ENCODE results near the gene TDRD7. TPM values are rescaled to one million over a fixed set of nuclear protein-coding genes. Genes with fewer than 3 reads are reported as not detected.

The TDRD7 gene
- 4.6 TPM for total RNA-seq

DNA sequence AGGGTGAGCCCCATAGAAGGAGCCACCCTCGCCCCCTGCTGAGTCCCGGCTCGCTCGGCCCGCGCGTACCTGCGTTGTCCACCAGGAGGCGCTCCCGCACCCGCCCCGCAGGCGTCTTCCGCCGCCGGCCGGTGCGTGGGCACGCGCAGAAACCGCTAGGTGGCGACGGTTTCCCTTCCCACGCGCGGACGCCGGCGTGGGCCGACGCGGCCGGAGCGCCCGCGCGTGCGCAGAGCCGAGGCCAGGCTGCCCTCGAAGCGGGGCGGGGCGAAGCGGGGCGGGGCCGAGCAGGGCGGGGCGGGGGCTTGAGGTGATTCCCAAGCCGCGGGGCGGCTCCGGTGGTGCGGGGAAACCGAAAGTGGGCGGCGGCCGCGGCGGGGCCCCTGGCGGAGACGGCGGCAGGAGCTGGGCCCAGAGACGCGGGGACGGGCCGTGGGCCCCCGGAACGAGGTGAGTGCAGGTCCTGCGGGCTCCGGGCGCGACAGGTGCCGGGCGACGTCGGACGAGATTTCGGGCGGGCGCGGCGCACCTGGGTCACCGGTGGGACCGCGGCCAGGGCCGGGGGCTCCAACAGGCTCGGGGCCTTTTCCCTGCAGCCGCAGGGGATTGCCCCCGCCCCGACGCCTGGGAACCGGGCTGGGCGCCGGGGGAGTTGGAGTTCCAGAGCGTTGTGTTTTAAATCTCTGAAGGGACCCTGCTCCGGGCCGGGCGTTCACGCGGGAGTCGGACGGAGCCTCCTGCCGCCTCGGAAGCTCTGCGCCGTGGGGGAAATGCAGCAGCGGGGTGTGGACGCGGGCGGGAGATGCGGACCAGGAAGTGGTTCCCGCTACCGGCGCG, at the start of gene TDRD7:
Gene TDRD7, plus strand, starts transcription at position 308 of the 837 bp plus-strand sequence. CDS start 16,370 bp downstream, outside the sequence.
- DNase-seq = peak; percentile 44

DNA sequence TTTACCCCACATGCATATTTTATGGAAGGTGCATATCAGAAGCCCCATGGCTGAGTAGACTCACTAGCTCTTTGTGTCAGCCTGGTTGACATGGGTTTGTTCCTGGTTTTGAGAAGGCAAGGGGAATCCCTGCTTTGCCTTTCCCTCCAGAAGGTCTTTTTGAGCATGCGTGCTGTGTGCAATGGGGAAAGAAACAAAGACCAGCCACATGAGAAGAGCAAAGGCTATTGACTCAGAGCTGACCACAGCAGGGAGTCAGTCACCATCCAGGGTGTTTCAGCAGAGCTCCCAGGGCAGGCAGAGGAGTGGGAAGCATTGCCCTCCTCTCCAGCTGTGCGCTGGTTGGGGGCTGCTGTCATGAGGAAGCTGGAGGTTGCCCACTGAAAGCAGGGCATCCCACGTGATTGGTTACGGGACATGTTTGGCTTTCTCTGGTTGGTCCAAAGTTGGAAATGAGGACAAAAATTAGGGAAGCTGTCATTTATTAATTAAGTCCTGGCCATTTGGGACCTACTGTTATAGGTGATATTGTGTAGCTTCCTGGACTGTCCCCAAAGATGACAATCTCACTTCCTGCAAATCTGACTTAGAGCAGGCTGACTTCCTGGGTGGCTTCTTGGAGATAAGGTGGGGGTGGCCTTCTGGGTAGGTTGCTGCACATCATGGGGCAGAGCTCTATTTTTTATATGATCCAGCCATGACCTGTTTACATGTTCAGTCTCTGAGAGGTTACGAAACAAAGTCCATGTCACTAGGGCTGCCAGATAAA, 48.9 kb upstream of the TDRD7 start:
- no peak for DNase-seq

DNA sequence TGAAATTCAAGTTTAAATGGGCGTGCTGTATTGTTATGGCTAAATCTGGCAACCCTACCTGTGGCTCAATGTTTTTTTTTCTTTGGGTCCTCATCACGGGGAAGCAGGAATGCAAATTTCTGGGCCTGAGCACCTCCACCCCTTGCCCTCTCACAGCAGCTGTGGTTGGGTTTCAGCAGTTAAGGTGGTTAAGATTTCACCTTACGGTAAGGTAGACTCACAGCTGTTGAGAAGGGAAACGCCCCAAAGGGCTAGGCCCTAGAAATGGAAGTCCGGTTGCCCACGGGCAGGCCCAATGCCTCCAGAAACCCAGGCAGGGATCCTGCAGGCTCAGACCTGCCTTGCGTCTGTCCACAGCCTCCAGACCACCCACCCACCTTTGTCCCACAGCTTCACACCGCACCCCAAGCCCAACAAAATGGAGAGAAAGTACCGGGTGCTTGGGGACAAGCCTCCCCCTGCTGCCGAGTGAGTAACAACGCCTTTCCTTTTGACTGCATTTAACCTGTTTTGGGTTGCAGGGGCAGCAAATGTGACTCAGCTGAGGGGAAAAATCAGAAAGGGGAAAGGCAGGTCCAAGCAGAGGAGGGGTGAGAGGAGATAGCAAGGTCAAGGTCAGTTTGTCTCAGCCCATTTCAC, 48.1 kb upstream of the TDRD7 start:
- DNase-seq = no peak

DNA sequence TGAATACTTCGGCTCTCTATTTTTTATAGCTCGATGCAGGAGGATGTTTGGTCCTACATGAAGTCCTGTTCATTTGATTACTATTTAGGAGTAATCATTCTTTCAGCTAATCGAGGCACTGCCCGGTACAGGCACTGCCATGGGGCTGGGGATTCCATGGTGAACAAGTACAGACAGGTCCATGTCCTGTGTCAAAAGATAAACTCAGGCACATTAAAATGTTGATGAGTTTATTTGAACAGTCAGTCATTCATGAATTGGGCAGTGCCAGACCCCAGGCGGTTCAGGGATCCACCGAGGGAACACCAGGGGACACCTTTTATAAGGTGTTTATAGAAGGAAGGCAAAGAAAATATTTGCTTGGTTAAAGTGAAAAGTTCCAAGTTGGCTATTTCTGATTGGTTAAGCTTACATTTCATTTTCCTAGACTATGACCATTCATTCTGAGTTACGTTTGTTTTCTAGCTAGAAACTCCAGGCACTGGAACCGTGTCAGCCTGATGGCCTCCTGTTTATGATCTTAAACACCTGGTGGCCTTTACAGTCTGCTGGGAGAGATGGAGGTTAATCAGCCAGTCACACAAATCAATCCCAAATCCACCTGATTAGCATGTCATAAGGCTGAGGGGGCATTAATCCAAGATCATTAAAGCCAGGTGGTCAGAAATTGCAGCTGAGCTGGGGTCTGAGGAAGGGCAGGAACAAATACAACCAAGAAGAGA, 47.0 kb upstream of the TDRD7 start:
- DNase-seq = no peak

DNA sequence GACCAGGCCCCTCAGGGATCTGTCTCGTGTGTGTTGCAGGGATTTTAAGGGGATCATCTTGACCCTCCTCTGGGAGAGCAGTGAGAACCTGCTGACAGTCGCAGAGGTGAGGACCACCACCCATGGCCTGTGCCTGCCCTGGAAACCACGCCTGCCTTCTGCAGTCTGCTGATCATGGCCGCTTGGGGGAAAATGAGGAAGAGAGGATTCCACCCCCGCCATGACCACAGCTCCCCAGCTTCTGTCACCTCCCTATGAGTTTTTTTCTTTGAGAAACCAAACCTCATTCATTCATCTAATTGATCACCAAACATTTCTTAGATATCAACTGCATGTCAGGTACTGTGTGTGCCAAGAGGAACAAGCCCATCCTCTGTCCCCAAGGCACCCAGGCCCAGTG, 46.3 kb upstream of the TDRD7 start:
- no peak for DNase-seq

- no peak for DNase-seq
Measured at GRCh38 chr9:97366476-97366875, 45.4 kb upstream of the TDRD7 start.

- DNase-seq = no peak
Measured at GRCh38 chr9:97366889-97367288, 45.0 kb upstream of the TDRD7 start.

DNA sequence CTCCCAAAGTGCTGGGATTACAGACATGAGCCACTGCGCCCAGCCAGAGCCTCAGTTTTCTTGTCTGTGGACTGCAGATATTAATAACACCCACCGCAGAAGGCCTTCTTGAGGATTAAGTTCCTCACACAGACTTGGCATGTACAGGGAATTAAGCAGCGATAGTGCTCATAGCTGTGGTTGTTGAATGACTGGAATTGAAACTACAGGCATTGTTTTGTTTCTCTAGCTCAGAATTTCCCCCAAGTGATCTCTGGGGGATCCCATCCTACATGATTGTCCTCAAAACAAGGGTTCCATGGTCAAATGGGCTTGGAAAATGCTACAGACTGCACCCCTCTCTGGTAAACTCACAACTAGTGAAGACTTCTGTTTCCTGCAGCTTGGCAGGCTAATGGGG, 44.2 kb upstream of the TDRD7 start:
- DNase-seq = no peak

- DNase-seq = no peak
Measured at GRCh38 chr9:97368964-97369363, 42.9 kb upstream of the TDRD7 start.

- no peak for DNase-seq
Measured at GRCh38 chr9:97372580-97372979, 39.3 kb upstream of the TDRD7 start.

- DNase-seq = no peak
Measured at GRCh38 chr9:97373331-97373730, 38.6 kb upstream of the TDRD7 start.

DNA sequence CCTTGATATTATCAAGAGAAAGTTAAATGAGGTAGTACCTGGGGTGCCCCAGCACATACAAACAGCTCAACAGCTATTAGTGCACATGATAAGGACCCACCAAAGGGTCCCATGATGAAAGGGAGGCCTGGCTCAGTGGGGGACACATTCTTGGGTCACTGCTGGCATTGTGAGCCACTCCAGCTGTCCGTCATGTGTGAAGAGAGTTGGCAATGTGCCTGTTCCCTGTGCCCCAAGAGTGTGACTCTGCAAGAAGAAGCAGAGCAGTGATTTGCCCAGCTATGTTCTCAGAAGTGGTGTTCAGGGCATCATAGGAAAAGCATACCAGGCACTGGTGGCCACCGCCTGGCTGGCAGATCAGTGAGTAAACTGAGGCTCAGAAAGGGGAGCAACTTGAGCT, 37.1 kb upstream of the TDRD7 start:
- DNase-seq = no peak

- DNase-seq = no peak
Measured at GRCh38 chr9:97376902-97377301, 35.0 kb upstream of the TDRD7 start.

DNA sequence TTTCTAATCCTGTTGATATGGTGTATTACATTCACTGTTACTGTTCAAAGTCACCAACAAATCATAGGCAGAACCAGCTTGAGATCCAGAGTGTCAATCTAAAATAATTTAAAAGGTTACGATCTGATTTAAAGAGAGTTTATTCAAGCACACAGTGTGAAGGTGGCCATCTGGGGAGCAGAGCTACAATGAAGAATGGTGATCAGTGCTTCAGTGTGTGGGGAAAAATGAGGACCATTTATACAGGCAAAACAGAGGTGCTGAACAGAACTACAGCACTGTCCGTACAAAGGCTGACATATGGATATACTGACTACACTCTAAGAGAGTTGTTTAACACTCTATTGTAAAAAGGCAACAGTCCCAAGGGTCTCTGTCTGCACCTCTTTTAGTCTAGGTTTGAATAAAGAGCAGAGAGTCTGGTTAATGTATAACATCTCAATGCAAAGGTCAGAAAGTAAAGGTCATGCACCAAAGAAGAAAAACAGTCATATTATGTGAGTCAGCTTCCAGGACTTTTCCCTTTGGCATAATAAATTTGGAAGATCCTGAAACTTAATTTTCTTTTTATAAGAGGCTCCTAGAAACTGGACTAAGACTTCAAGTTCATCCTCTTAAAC, 29.7 kb upstream of the TDRD7 start:
- DNase-seq = no peak

- no peak for DNase-seq
Measured at GRCh38 chr9:97384406-97385262, 27.3 kb upstream of the TDRD7 start.

- DNase-seq = no peak
Measured at GRCh38 chr9:97385626-97386264, 26.2 kb upstream of the TDRD7 start.

- DNase-seq = no peak
Measured at GRCh38 chr9:97386265-97386633, 25.6 kb upstream of the TDRD7 start.

GRCh38 chr9:97386733-97387503, 25.0 kb upstream of the TDRD7 start:
- peak; percentile 34 for DNase-seq

- no peak for DNase-seq
Measured at GRCh38 chr9:97387504-97387886, 24.4 kb upstream of the TDRD7 start.

Measured in skin of body (tissue), 2 donors.